GM21381 (cell line): ENCODE results near the gene KLHL14.
A peak's percentile ranks its signal among the peaks of the same experiment; 100 is the strongest.

Source experiments
- ATAC-seq: cut with Tn5 transposase; IDR thresholded peaks from one replicate; pipeline ENCODE4 v1.9.1; 2021; ENCODE audit warnings: mild to moderate bottlenecking, moderate library complexity; ENCODE audit not compliant: unreplicated experiment

The KLHL14 gene

GRCh38 chr18:32771169-32771751 lies 1.6 kb downstream of the KLHL14 start:
- no peak for ATAC-seq

GRCh38 chr18:32770666-32771168 lies 2.1 kb downstream of the KLHL14 start:
- no peak for ATAC-seq

- no peak for ATAC-seq
These were observed 2.7 kb downstream of the KLHL14 start for GRCh38 chr18:32770054-32770665.

GRCh38 chr18:32769586-32770053 lies 3.2 kb downstream of the KLHL14 start:
- ATAC-seq: no peak

- ATAC-seq: no peak
These were observed 3.7 kb downstream of the KLHL14 start for GRCh38 chr18:32769071-32769585.

- ATAC-seq: no peak
These were observed 5.4 kb downstream of the KLHL14 start for GRCh38 chr18:32767400-32767799.

- no peak for ATAC-seq
These were observed 8.1 kb downstream of the KLHL14 start for GRCh38 chr18:32764611-32765244.

- no peak for ATAC-seq
These were observed 9.5 kb downstream of the KLHL14 start for GRCh38 chr18:32763293-32763692.

- ATAC-seq: no peak
These were observed 11.6 kb downstream of the KLHL14 start for GRCh38 chr18:32761231-32761630.

GRCh38 chr18:32760391-32760790 lies 12.4 kb downstream of the KLHL14 start:
- peak; percentile 98 for ATAC-seq

GRCh38 chr18:32759611-32760167 lies 13.1 kb downstream of the KLHL14 start:
- ATAC-seq: no peak

GRCh38 chr18:32754508-32755263 lies 18.1 kb downstream of the KLHL14 start:
- ATAC-seq: no peak

- ATAC-seq: no peak
These were observed 19.1 kb downstream of the KLHL14 start for GRCh38 chr18:32753656-32754260.

- ATAC-seq: no peak
These were observed 22.5 kb downstream of the KLHL14 start for GRCh38 chr18:32750328-32750727.

- ATAC-seq: no peak
These were observed 23.0 kb downstream of the KLHL14 start for GRCh38 chr18:32749809-32750208.

- no peak for ATAC-seq
These were observed 30.2 kb downstream of the KLHL14 start for GRCh38 chr18:32742579-32742978.

- ATAC-seq: no peak
These were observed 37.0 kb downstream of the KLHL14 start for GRCh38 chr18:32735781-32736180.

GRCh38 chr18:32734442-32734841 lies 38.4 kb downstream of the KLHL14 start:
- ATAC-seq: no peak

GRCh38 chr18:32732165-32732564 lies 40.7 kb downstream of the KLHL14 start:
- no peak for ATAC-seq

- ATAC-seq: peak; percentile 99
These were observed 42.2 kb downstream of the KLHL14 start for GRCh38 chr18:32730620-32731091.
